Stimulated activated CD8-positive, alpha-beta memory T cell treated with anti-CD3 and anti-CD28 coated beads, Interleukin-12 subunit alpha, Interleukin-12 subunit beta, amount 100 ng/mL, for 1 hour (primary cell): ENCODE results near the gene MCC.

Experiments used
- DNase-seq: peaks from one replicate; pipeline ENCODE4 v3.0.0-alpha.2; 2020; ENCODE audit warnings: low read depth

MCC gene

DNA sequence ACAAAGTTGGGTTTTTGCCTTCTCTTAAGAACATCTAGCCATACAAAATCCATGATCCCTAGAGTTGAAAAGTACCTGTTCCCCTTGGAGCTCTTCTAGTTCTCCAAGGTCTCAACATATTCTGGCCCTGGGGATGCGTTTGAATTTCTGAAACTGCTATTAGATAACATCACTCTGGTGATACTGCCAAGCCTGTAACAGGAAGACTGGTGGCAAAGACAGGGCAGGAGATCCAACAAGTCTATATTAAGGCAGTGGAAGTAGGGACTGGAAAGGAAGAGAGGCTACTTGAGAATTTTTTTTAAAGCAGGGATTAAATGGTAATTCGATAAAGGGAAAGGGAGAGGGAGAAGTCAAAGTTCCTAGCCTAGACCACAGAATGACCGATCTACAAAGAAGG is 264.9 kb downstream of the MCC start:
- no peak for DNase-seq

DNA sequence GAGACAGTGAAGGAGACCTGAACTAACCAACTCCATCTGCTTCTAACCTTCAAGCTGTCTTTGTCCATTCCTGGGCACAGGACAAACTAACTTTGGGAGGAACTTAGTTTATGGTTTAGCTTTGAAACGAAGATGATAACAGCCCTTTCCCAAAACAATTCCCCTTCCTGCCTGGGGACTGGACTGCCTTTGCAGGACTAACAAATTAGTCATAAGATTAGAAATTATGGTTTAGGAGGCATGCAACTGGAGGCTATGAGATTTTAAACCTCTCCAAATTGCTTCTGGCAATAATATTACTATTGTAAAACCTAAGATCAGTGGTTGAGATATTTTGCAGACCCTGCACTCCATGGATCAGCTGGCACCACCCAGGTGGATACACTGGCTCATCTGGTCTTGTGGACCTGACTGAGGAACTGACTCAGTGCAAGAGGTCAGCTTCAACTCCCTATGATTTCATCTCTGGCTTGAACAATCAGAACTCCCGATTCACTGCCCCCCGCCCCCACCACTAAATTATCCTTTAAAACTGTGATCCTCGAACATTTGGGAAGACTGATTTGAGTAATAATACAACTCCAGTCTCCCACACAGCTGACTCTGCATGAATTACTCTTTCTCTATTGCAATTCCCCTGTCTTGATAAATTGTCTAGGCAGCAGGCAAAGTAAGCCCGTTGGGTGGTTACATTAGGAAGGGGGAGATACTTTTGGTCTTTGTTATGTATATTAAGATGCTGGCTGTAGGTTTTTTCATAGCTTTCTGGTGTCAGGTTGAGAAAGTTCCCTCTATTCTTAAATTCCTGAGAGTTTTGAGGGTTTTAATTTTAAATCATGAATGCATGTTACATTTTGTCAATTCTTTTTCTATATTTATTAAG is 266.7 kb downstream of the MCC start:
- no peak for DNase-seq

DNA sequence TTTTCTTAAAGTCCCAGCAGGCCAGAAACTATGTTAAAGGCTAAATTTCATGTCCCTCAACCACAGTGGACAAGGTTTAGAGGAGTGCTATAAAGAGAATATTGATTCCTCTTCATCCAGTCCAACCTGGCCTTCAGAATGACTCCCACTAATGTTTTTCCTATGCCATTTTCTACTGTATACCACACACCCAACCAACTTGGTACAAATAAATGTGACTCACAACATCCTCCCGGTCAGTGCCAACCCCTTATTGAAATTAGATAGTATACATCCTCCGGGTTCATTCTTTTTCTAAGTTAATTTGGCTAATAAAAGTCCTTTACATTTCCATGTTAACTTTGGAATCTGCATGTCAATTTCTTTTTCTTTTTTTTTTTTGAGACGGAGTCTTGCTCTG is 268.6 kb downstream of the MCC start:
- DNase-seq, result no peak

DNA sequence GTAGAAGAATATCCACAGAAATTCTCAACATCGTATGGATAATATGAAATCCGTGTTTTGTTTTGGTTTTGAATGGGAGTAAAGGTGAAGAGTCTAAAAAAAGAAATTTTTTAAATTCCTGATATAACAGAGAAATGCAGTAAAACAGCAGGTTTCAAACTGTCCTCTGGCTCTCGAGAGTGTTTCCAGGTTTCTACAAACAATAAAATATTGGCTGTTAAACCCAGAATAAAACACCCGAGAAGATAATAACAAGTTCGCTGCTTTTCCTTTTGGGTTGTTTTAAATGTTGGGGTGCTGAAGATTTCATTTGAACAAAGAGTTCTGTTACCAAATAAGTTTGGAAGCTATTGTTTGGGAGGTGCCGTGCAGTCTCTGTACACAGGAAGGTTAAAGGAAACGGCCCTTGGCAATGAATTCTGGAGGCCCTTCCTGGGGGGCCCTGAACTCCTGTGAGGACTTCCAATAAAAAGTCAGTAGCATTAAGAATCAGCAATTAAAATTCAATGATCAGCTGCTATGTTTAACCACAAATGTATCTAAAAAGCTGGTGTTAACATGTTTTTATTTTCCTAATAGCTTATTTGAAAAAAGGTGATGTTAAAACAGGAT is 269.2 kb downstream of the MCC start:
- no peak for DNase-seq

DNA sequence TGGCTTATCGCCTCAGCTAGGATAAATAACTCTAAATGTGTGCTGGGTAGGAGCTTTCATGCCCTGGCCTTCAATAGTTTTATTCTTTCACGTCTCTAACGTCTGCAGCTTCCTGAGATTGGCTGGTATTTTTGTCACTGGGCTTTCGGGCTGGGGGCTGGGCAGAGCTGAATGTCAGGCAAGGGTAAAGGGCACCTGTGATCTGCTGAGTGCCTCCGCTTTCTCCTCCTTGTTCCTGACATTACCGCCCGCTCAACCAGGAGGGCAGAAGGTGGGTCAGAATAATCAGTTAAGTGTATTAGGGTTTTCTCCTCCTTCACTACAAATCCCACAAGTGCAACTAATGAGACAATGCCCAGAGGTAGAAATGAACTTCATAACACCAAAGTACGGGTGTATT is 270.1 kb downstream of the MCC start:
- no peak for DNase-seq

DNA sequence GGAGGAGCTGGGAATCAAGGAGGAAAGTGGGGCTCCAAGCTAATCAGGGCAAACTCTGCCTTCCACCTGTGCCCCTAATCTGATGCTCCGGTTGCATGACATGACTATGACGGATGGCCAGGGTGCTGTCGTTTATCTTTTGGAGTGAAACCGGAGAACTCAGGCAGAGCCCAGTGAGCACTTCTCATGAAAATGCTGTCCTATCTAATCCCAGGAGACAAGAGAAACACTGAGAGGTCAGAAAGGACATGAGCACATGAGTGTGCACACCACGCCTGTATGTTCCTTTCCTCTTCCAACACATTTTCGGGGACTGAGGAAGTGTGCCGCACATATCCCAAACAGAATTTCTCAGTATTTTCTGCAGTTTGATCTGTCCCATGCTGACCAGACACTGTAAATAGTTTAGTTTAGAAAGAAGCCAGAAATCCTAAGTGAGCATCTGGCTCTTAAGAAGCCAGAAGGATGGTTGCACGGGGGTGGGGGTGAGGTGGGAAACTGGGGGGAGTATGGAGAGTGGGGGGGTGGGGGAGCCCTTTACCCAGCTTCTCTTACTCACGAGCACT is 270.6 kb downstream of the MCC start:
- DNase-seq, result no peak

DNA sequence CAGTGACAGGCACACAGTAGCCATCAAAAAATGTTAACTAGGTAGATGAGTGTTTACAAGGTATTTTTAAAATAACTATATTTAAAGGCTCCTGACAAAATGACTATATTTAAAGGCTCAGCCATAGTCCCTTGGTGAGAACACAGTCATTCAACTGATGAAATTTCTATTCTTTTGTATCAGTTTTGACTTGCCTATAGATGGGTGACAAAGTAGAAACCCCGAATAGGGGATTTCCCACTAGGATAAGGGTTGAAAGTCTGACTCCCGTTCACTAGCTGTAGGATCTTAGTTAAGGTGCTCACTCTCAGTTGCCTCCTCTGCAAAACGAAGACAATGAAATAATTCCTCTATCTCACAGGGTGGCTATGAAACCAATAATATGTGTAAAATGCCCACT is 271.7 kb downstream of the MCC start:
- DNase-seq, result no peak

DNA sequence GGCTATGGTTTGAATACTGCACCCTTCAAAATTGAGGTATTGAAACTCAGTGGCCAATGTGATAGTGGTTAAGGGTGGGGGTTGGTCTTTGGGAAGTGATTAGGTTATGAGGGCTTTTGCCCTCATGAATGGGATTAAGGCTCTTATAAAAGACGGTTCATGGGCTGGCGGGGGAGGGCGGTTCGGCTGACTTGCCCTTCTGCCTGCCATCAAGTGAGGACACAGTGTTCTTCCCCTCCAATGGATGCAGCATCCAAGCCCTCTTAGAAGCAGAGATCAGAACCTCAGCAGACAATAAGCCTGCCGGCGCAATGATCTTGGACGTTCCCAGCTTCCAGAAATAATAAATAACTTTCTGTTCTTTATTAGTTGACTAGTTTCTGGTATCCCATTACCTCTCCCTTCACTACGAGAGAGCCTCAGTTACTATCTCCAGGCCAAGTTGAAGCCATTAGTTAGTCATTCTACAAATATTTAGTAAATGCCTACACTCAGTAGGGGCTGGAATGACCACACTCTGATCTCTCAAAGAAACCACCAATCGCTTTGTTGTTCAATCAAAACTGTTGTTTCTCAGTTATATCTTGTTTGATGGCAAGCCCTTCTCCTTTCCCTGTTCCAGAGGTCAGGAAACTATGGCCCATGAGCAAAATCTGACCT is 272.7 kb downstream of the MCC start:
- no peak for DNase-seq

DNA sequence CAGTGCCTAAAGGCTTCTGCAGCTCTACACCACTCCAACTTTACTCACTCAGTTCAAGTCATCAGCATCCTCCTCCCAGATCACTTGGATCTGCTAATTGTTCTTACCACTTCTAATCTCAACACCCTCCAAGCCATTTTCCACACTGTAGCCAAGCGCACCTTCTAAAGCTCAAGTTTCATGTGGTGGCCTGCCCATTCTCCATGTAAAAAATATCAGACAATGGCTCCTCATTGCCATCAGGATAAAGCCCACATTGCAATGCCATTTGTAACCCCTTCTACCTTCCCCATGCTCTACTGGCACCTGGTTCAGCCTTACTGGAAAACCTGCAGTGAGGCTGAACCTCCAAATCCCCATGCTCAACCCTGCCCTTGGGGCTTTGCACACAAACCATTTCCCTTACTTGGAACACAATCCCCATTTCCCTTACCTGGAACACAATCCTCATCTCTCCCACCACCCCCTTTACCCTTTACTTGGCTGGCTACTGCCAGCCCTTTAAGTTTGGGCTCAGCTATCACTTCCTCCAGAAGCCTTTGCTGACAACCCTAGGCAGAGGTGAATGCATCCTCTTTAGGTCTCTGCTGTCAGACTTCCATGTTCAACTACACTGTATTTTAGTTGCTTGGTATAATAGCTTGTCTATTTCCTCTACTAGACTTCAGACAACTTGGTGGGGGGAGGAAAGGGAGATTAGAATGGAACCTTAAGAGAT is 273.5 kb downstream of the MCC start:
- DNase-seq, result no peak

DNA sequence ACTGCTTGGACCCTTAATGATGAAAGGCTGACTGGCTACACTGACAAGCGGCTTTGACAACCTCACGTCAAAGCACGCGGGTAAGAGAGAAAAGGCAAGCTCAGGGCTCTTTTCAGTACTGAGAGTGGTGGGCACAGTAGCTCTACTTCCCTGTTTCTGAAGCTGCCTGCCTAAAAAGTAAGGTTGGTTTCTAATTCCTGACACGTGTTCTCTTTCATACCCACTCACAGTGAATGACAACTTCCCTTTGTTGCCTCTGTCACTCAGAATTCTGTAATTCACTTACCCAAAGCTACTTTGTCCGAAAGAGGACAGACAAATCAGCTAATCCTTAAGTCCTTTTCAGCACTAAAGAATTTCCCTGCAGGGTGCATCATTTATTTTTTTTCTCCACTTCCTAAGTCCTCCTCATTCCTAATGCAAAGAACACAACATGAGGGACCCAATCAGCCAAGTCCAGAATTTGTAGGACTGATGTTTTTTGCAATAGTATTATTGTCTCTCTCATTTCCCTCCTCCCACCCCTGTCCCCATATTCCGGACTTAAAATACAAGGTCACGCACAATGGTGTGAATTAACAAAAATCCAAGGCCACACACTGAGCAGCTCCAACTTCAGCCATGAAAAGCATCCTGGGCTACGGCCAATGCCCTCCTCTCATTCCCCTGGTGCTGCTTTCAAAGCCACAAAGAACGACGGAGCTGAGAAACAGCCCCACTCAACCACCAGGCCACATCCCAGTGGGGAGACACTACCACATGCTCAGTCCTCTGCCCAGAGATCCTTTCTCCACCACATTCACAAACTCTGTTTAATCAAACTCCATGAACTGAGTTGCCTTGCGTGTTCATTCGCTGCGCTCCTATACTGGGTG is 274.5 kb downstream of the MCC start:
- DNase-seq, result no peak

DNA sequence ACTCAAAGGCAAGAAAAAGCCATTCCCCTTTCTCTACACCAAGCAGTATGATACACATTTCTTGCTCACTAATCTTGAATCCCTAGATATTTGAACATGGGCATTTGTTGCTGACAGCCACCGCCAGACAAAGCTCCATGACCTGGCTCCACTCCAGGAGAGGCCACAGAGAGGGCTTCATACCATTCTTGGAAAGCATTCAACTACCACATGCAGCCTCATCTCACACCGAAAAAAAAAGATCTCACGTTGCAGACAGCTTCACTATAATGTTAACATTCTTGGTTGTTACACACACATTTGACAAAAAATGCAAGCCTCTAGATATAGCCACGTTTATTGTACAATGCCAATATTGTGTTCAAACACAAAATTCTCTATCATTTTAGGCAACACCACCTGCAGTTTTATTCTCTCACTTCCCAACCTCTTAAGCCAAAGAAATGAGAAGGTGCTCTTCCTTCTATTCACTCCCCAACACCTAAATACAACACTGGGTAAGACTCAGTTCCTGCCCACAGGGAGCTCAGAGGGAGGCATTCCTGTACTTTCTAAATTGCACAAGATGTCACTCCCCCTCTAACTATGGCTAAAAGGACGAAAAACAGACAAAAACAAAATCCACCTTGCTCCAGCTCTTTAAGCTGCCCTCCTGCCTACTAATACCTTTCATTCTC is 275.9 kb downstream of the MCC start:
- DNase-seq, result no peak

DNA sequence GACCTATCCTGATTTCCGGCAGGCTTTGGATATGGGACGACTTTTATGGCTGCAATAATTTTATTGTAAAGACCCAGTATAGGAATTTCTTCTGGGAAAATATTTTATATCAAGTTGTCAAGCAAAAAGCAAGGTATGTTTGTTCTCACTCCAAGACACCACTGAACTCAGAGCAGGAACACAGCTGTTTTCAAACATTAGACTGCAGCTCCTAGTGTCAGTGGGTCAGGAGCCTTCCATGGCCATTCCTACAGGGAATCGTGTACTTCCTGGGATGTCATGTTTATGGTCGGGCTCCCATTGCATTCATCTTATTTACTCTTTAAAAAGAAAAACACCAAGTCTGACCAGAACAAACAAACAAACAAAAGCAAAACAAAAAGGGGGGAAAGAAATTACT is 278.8 kb downstream of the MCC start:
- DNase-seq, result no peak

DNA sequence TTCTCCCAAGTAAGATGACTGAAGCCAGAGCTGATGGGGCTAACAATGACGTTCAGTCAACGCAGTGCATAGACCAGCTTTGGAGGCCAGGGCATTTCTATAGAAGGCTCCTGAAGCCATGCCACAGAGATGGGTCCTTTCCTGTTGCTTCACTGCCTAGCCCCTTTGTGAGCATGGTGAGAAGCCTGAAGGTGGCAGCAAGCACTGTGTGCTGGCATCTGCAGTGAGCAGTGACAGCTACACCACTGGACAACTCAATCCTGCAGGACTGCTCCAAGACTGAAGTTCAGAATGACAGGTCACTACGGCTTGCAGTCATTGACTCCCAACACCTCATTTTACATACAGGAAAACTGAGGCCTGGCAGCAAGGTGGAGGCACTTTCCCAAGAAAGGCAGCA is 282.4 kb downstream of the MCC start:
- no peak for DNase-seq

DNA sequence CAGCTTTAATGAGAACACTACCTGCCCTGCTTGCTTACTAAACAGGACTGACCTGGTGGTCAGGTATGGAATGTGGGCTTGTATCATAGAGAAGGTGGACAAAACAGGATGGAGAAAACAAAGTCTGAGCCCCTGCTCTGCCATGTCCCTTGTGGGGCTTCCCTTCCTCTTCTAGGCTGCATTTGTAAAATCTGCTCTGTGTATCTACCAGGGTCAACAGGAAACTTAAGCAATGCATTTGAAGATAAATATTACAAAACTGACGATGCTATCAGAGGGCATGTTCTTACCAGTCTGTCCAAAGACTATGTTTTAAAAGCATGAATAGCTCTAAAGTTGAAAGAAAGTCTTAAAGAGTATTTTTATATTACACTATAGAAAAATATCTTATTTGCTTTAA is 282.9 kb downstream of the MCC start:
- DNase-seq, result no peak

DNA sequence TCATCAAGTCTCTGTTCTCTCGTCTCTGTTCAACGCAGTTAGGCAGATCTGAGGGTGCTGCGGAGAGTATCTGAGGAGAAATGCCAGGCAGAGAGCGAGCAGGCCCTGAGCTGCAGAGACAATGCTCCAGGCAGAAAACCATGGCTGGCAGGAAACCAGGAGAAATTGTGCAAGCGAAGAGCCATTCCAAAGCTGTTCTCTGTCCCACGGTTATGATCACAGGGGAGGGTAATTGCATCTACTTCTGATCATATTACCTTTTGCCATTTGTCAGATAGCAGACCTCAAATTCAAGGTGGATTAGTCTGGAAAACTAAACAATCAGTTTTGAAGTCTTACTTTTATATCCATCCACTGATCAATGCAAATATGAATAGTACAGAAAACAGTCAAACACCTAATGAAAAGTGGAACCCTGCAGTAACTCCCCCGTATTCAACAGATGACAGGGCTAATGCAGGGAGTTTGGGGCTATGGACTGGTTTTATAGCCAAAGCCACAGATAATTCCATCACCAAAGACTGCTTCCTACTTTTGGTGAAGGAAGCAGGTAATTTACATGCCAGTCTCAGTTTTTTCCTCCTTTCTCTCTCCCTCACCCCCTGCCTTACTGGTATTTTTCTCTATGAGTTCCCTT is 283.6 kb downstream of the MCC start:
- no peak for DNase-seq

DNA sequence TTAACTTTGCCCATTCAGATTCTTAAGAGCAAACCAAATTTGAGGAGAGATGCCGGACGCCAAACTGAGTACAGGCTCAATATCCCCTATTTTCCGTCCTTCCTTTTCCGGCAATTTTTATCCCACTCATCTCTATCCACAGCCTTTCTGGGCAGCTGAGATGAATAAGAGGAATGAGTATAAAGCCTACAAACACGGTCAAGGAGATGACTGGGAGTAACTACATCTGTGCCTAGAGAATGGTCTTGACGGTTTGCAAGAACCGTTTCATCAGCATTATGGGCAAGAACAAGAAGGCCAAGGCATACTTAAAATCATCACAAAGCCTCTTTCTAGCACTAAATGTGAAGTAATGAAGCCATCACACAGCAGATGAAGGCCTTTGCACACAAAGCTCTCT is 284.3 kb downstream of the MCC start:
- no peak for DNase-seq

DNA sequence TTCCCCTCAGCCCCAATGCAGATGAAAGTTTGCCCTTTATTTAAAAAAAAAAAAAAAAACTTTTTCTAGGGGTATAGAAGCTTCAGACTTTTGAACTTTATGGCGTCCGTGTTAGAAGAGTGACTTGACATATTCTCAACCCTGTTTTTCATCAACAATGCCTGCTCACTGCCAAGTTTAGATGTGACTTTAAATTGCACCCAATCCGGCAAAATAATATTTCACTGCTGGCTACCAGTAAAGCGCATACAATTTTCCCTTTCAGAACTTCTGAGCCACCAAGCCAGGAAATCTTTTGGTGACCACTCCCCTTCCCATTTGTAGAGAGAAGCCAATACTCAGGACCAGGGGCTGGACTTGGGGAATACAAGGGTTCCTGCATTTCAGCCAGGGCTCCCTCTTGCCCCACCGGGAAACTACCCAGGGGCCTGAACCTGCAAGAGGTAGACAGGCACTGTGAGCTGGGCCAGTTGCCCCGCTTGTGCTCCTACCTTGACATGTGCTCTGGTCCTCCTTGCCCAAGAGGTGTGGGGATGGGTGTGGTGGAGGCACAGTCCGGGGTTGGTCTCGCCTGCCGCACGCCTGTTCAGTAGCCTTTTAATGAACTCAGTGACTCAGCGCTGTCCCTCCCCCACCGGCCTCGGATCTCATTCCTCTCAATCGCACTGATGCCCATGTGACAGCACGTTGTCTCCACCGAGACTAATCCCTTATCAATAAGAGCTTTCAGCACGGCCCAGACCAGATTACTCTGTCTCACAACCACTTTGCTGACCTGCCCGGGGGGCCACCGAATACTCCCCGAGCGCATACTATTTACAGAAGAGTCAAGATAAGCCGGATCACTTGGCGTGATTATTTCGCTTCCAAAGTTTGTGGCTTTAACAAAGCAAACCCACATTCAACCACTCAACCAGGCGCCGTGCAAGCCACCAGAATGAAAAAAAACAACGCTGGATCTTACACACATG is 285.2 kb downstream of the MCC start:
- DNase-seq, result no peak

DNA sequence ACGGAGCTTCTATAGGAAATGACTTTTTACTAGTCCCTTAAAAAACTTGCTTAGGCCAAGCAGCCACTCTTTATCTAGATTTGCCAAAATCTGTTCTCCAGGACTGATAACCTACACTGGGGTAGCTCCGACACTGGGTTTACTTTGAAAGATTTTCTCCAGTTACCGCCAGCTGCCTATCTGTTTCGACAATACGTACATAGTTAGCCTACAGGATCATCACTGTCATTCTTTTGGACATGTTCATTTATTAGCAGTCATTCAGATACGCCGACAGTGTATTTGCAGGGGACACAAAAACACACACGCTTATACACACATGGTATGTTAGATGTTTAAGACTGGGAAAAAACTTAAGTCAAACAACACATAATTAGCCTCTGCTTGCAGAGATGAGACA is 286.0 kb downstream of the MCC start:
- DNase-seq, result no peak

DNA sequence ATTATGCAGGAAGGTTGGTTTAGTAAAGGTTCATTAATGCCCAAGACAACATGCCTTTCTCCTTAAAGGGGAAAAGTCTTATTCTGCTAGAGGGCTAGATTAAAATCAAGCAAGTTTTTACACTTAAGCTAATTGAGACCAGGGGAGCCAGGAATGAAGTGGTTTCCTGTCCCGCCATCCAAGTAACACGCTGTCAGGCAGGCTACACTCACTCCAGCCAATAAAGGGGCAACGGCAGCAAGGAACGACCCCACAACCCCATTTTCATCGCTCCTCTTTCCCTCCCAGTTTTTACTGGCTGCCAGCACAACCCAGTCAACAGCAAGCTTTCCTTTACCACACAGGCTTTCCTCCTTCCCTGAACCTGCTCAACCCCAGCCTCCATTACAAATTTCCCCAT is 286.5 kb downstream of the MCC start:
- no peak for DNase-seq
